Gastroesophageal sphincter (tissue), 3 donors: Measurements from ENCODE around the gene ZNF774.

Experiments used
- POLR2A ChIP-seq, 2 donors: fragments of 450-650 bp; IDR thresholded peaks; one replicate each; pipeline ENCODE4 v1.6.1; 2017; ENCODE audit warnings: antibody characterized with exemption in 2 of 2, mild to moderate bottlenecking in 2 of 2, moderate library complexity in 1 of 2
- TF ChIP-seq, protein P1 (sequence below), 4 experiments: fragments of 200-600 bp in 2 of 4; fragments of 450-650 bp in 2 of 4; sonication (generic) in 1 of 4; IDR thresholded peaks; one replicate each; pipeline ENCODE4 v1.5.1; 2017 to 2019; ENCODE audit warnings: antibody characterized with exemption in 4 of 4, mild to moderate bottlenecking in 2 of 4, moderate library complexity in 2 of 4

DNA sequence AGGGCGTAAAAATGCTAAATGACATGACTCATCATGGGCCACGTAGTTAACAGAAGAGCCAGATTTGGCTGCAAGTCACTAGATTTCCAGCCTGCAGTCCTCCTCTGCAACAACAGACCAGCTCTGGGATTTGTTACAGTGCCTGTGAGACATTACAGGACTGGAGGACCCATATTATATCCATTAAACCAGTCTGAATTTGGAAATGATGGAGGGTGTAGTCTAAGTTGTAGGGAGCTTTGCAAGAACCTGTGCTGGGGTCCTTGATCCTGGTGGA, 10.8 kb downstream of the ZNF774 start:
- no peak for TF ChIP-seq POLR2A (IDR thresholded peaks at IDR 0.05)
- TF ChIP-seq, protein P1, sequence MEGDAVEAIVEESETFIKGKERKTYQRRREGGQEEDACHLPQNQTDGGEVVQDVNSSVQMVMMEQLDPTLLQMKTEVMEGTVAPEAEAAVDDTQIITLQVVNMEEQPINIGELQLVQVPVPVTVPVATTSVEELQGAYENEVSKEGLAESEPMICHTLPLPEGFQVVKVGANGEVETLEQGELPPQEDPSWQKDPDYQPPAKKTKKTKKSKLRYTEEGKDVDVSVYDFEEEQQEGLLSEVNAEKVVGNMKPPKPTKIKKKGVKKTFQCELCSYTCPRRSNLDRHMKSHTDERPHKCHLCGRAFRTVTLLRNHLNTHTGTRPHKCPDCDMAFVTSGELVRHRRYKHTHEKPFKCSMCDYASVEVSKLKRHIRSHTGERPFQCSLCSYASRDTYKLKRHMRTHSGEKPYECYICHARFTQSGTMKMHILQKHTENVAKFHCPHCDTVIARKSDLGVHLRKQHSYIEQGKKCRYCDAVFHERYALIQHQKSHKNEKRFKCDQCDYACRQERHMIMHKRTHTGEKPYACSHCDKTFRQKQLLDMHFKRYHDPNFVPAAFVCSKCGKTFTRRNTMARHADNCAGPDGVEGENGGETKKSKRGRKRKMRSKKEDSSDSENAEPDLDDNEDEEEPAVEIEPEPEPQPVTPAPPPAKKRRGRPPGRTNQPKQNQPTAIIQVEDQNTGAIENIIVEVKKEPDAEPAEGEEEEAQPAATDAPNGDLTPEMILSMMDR (IDR thresholded peaks at IDR 0.05): no peak
